Spleen (tissue), 13 donors: ENCODE data around the gene UQCR11. TPM values are rescaled to one million over a fixed set of nuclear protein-coding genes. Genes with fewer than 3 reads are reported as not detected.

ENCODE experiments used
- DNase-seq: peaks from one replicate; pipeline ENCODE4 v3.0.0-alpha.2; 2020
- H3K27ac ChIP-seq, 8 donors: fragments of 200-600 bp; sonication (generic) in 7 of 8; 1 replicate in 4 of 8; 2 replicates in 4 of 8; pipeline versions ENCODE4 v1.5.0 to v1.8.0; 2016 to 2021; ENCODE audit warnings: inconsistent platforms in 4 of 8, mild to moderate bottlenecking in 4 of 8, moderate library complexity in 1 of 8
- H3K27me3 ChIP-seq, 7 donors: fragments of 200-600 bp; sonication (generic) in 6 of 7; replicated peaks in 1 of 7; 1 replicate in 4 of 7; 2 replicates in 3 of 7; pipeline versions ENCODE4 v1.5.0 to v1.8.0; 2016 to 2021; ENCODE audit warnings: inconsistent platforms in 3 of 7, mild to moderate bottlenecking in 1 of 7
- H3K36me3 ChIP-seq, 6 donors: fragments of 200-600 bp; sonication (generic) in 5 of 6; 1 replicate in 4 of 6; 2 replicates in 2 of 6; pipeline versions ENCODE4 v1.5.0 to v1.8.0; 2016 to 2021; ENCODE audit warnings: inconsistent platforms in 2 of 6
- H3K4me1 ChIP-seq, 6 donors: fragments of 200-600 bp; sonication (generic) in 5 of 6; 1 replicate in 3 of 6; 2 replicates in 3 of 6; pipeline versions ENCODE4 v1.5.0 to v1.8.0; 2016 to 2021; ENCODE audit warnings: inconsistent platforms in 3 of 6
- H3K4me3 ChIP-seq, 8 donors: fragments of 200-600 bp; sonication (generic) in 7 of 8; 1 replicate in 4 of 8; 2 replicates in 4 of 8; pipeline versions ENCODE4 v1.5.0 to v1.8.0; 2016 to 2021; ENCODE audit warnings: inconsistent platforms in 4 of 8, mild to moderate bottlenecking in 4 of 8, moderate library complexity in 2 of 8
- H3K9me3 ChIP-seq, 8 donors: fragments of 200-600 bp; sonication (generic) in 7 of 8; 1 replicate in 4 of 8; 2 replicates in 4 of 8; pipeline versions ENCODE4 v1.5.0 to v1.8.0; 2016 to 2021; ENCODE audit warnings: inconsistent platforms in 4 of 8
- CTCF ChIP-seq, 11 experiments: fragments of 200-600 bp in 7 of 11; fragments of 450-650 bp in 4 of 11; sonication (generic) in 4 of 11; IDR thresholded peaks in 8 of 11; conservative IDR thresholded peaks in 3 of 11; 1 replicate in 7 of 11; 2 replicates in 4 of 11; pipeline versions ENCODE4 v1.4.0 to v1.8.0; 2016 to 2021; ENCODE audit warnings: antibody characterized with exemption in 11 of 11, inconsistent platforms in 4 of 11, mild to moderate bottlenecking in 1 of 11
- POLR2A ChIP-seq, 3 donors: fragments of 450-650 bp; IDR thresholded peaks; one replicate each; pipeline ENCODE4 v1.5.1; 2017; ENCODE audit warnings: antibody characterized with exemption in 3 of 3, mild to moderate bottlenecking in 1 of 3
- POLR2AphosphoS5 ChIP-seq, 3 donors: sonication (generic); formaldehyde crosslinking; IDR thresholded peaks; one replicate each; pipeline ENCODE4 v1.5.1; 2017; ENCODE audit warnings: antibody characterized with exemption in 3 of 3
- WGBS, 5 donors: extraction: QIAGEN DNeasy Blood & Tissue Kit in 3 of 5; methylation state at CpG; one replicate each; pipeline versions ENCODE4 v1.1.5 to v1.1.7; 2013 to 2018; 5-methylcytosine and 5-hydroxymethylcytosine counted together
- intact Hi-C: fragments of 100-400 bp; cut with DNase I; formaldehyde crosslinking; loops from one replicate; pipeline ENCODE4 v1.15.0; 2023; ENCODE audit warnings: low total_unique reads
- long read RNA-seq, 2 donors: transcript quantifications; one replicate each; lab custom pipeline, GENCODE V29; 2026
- polyA plus RNA-seq, 3 donors: library from polyadenylated mRNA; stranded (reverse); fragments of 200-250 nt; gene quantifications; one replicate each; pipeline ENCODE4 v1.2.1, GENCODE V29; 2013
- total RNA-seq, 7 donors: library from RNA; depleted of rRNA in 3 of 7; stranded (reverse); fragments of >200 nt in 3 of 7; fragmentation: NEBNext Ultra II Directional in 4 of 7; extraction: Animal tissue kit (Norgen Biotek cat#: 25700) in 4 of 7; gene quantifications; one replicate each; pipeline versions ENCODE4 v1.1.0 to v1.2.1, GENCODE V29; 2016 to 2021
- donor health status: healthy with polysubstance abuse.
- donor health status: DM: no; HTN: no; CAD: no; lungs with moderate emphysema.
- donor health status: DM: no; HTN: no; CAD: no.
- donor health status: Bipolar disorder and iron deficiency.
- donor health status: healthy.
- donor health status: DM: no; HTN: no; CAD: no.
- donor health status: DM: yes; HTN: yes; CAD: no.

The UQCR11 gene
- total RNA-seq (100 to 1,000 TPM in 4 of 7 donors, 10 to 100 TPM in 3; 40.9 to 165 (median 129) TPM), polyA plus RNA-seq (100 to 1,000 TPM in 2 of 3 donors, 10 to 100 TPM in 1; 93.4 to 153 (median 145) TPM)
- long read RNA-seq, donor 1, transcript UQCR11-203 (3 exons, 1,324 nt) = major isoform, 205 of 236 reads
- long read RNA-seq, donor 1, partial matches to known transcripts = 29 of 236 reads
- long read RNA-seq, donor 1, other reads (novel, unspliced or antisense) = 0 of 236 reads
- long read RNA-seq, donor 2, transcript UQCR11-203 (3 exons, 1,324 nt) = major isoform, 168 of 190 reads
- long read RNA-seq, donor 2, partial matches to known transcripts = 20 of 190 reads
- long read RNA-seq, donor 2, other reads (novel, unspliced or antisense) = 0 of 190 reads

- H3K27me3 ChIP-seq = no peaks in the 10 kb centered on the region
- DNase-seq = peak; percentile 98
- peaks cover 36 to 94% (median 61%) of the 10 kb centered on the region in 6 donors for H3K4me1 ChIP-seq
- H3K4me3 ChIP-seq = peak within 1 kb of the TSS; percentile 81 to 100 (median 96)
- intact Hi-C loops = loop anchor here (5.0 kb wide), 1 partner anchor 47 kb away; the partner anchor contains the start of gene TCF3
- peaks cover 0 to 41% (median 0%) of the 10 kb centered on the region in 6 donors for H3K36me3 ChIP-seq
- WGBS, 5 donors = 0 to 1% (median 0%) methylated on average over 48 to 79 of the region's 79 CpGs
- peak in 10 of 11 experiments; percentile 37 to 65 (median 58) for TF ChIP-seq CTCF (IDR thresholded peaks at IDR 0.05 in 8 of 11, conservative IDR thresholded peaks at IDR 0.05 in 3 of 11)
- peak; percentile 81 to 86 (median 84) for TF ChIP-seq POLR2AphosphoS5 (IDR thresholded peaks at IDR 0.05)
- peak in 1 of 3 donors; percentile 9 for TF ChIP-seq POLR2A (IDR thresholded peaks at IDR 0.05)
- no peaks in the 10 kb centered on the region for H3K9me3 ChIP-seq
- H3K27ac ChIP-seq = peak within 1 kb of the TSS; percentile 80 to 95 (median 94)
Observed at GRCh38 chr19:1605236-1606137, at the start of gene UQCR11. Gene UQCR11, minus strand, starts transcription at chr19:1605462. Its CDS starts 53 bp downstream, at chr19:1605409.

GRCh38 chr19:1654178-1654792 lies 49.0 kb upstream of the UQCR11 start:
- Histone ChIP-seq H3K27ac (no peak overlapping the region), H3K27me3 (peaks cover 0 to 17% (median 0%) of the 10 kb centered on the region in 7 donors), H3K4me1 (peaks cover 10 to 60% (median 34%) of the 10 kb centered on the region in 6 donors), H3K4me3 (no peak overlapping the region), H3K9me3 (no peaks in the 10 kb centered on the region), H3K36me3 (peaks cover 0 to 9% (median 0%) of the 10 kb centered on the region in 6 donors)
- TF ChIP-seq POLR2A (IDR thresholded peaks at IDR 0.05) = no peak
- TF ChIP-seq POLR2AphosphoS5 (IDR thresholded peaks at IDR 0.05) = no peak
- no peak for TF ChIP-seq CTCF (IDR thresholded peaks at IDR 0.05 in 8 of 11, conservative IDR thresholded peaks at IDR 0.05 in 3 of 11)
- peak; percentile 80 for DNase-seq
- 81 to 92% (median 85%) methylated on average over 16 to 18 of the region's 18 CpGs for WGBS, 5 donors
- intact Hi-C loops = loop anchor here (5.0 kb wide), 1 partner anchor 47 kb away; the partner anchor contains the start of gene UQCR11

- no peak for DNase-seq
- H3K4me3 ChIP-seq = peak overlapping the region; percentile 4 to 98 (median 45)
- H3K4me1 ChIP-seq = peaks cover 14 to 66% (median 42%) of the 10 kb centered on the region in 6 donors
- H3K9me3 ChIP-seq = no peaks in the 10 kb centered on the region
- TF ChIP-seq POLR2AphosphoS5 (IDR thresholded peaks at IDR 0.05) (no peak), POLR2A (IDR thresholded peaks at IDR 0.05) (no peak), CTCF (IDR thresholded peaks at IDR 0.05 in 8 of 11, conservative IDR thresholded peaks at IDR 0.05 in 3 of 11) (no peak)
- 19 to 29% (median 26%) methylated on average over 18 of the region's 18 CpGs for WGBS, 5 donors
- peaks cover 0 to 16% (median 0%) of the 10 kb centered on the region in 7 donors for H3K27me3 ChIP-seq
- peaks cover 0 to 19% (median under 1%) of the 10 kb centered on the region in 6 donors for H3K36me3 ChIP-seq
- peak overlapping the region; percentile 97 to 100 (median 99) for H3K27ac ChIP-seq
- intact Hi-C loops = loop anchor here (5.0 kb wide), 1 partner anchor 46 kb away; the partner anchor contains the start of gene UQCR11
Observed at GRCh38 chr19:1653300-1653628, 48.0 kb upstream of the UQCR11 start.
